AG04449 (cell line): Measurements from ENCODE around the gene SYCE1L.
A peak's percentile ranks its signal among the peaks of the same experiment; 100 is the strongest.

Experiments used
- CTCF ChIA-PET: fragments of 350-600 bp; formaldehyde crosslinking; extraction: SDS; loops from one replicate; lab custom pipeline; 2021; ENCODE audit warnings: antibody characterized with exemption; lab: Yijun Ruan, JAX
- POLR2A ChIA-PET: fragments of 400-600, 350-600 bp; formaldehyde crosslinking; extraction: SDS; loops from one replicate; lab custom pipeline; 2020; ENCODE audit warnings: antibody characterized with exemption, inconsistent platforms; lab: Yijun Ruan, JAX
- DNase-seq: peaks from one replicate; pipeline ENCODE4 v3.0.0-alpha.2; 2010; ENCODE audit warnings: low read depth, low spot score
- H3K4me3 ChIP-seq: 2 replicates; pipeline ENCODE4 v1.5.1; 2011; ENCODE audit warnings: low read depth, mild to moderate bottlenecking, control low read depth, low read length
- CTCF ChIP-seq: IDR thresholded peaks from one replicate; pipeline ENCODE4 v1.5.1; 2011; ENCODE audit warnings: mild to moderate bottlenecking, moderate library complexity, low read length, control low read depth, inconsistent platforms; ENCODE audit not compliant: insufficient read depth; ENCODE audit errors: missing control alignments

The SYCE1L gene

GRCh38 chr16:77212741-77213541, 13.7 kb downstream of the SYCE1L start:
- no peak for TF ChIP-seq CTCF
- ChIA-PET POLR2A (interaction anchor here (0.6 kb wide), 1 partner anchor 85 kb away, joined by 3 read pairs; no protein-coding TSS in a partner anchor), CTCF (interaction anchor here (0.8 to 1.0 kb wide), 2 partner anchors 23 to 371 kb away, joined by 3 read pairs; no protein-coding TSS in a partner anchor)
- no peak for DNase-seq
- H3K4me3 ChIP-seq = peak overlapping the region; percentile 52

DNA sequence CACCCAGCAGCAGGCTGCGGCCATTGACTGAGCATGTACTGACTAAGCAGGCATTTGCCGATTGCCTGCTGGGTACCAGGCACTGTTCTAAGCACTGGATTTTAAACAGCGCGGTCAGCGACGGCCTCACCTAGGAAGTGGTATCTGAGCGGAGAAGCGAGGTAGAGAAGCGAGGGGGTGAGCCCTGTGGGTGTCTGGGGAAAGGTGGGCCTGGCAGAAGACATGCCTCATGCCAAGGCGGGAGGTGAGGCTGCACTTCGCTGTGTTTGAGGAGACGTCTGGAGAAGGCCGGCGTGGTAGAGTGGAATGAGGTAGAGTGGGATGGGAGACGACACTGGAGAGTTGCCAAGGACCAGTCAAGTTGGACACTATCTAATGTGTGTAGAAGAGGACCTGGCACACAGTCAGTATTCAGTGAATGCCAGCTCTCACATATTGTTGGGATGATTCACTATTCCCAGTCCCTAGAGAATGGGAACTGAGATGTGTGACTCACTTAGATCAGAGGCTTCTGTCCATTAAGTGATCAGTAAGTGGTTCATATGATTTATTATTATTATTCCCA, 14.4 kb downstream of the SYCE1L start:
- POLR2A ChIA-PET = interaction anchor here (0.6 kb wide), 1 partner anchor 85 kb away, joined by 3 read pairs; no protein-coding TSS in a partner anchor
- CTCF ChIA-PET = interaction anchor here (1.0 kb wide), 1 partner anchor 370 kb away, joined by 3 read pairs; no protein-coding TSS in a partner anchor
- no peak for TF ChIP-seq CTCF
- DNase-seq = peak; percentile 40
- no peak overlapping the region for H3K4me3 ChIP-seq

GRCh38 chr16:77214411-77215138, 15.4 kb downstream of the SYCE1L start:
- CTCF ChIA-PET = interaction anchor here (1.0 kb wide), 1 partner anchor 369 kb away, joined by 3 read pairs; no protein-coding TSS in a partner anchor
- TF ChIP-seq CTCF = no peak
- POLR2A ChIA-PET = no interaction called here
- no peak overlapping the region for H3K4me3 ChIP-seq
- no peak for DNase-seq

- no peak overlapping the region for H3K4me3 ChIP-seq
- TF ChIP-seq CTCF = no peak
- ChIA-PET POLR2A (no interaction called here), CTCF (interaction anchor here (1.1 kb wide), 1 partner anchor 157 kb away, joined by 3 read pairs; no protein-coding TSS in a partner anchor)
- no peak for DNase-seq
These were observed 20.2 kb downstream of the SYCE1L start for GRCh38 chr16:77219437-77219836.

- ChIA-PET POLR2A (no interaction called here), CTCF (interaction anchor here (1.3 kb wide), 1 partner anchor 364 kb away, joined by 4 read pairs; no protein-coding TSS in a partner anchor)
- TF ChIP-seq CTCF = no peak
- no peak for DNase-seq
- H3K4me3 ChIP-seq = no peak overlapping the region
These were observed 21.2 kb downstream of the SYCE1L start for GRCh38 chr16:77220427-77220826.

DNA sequence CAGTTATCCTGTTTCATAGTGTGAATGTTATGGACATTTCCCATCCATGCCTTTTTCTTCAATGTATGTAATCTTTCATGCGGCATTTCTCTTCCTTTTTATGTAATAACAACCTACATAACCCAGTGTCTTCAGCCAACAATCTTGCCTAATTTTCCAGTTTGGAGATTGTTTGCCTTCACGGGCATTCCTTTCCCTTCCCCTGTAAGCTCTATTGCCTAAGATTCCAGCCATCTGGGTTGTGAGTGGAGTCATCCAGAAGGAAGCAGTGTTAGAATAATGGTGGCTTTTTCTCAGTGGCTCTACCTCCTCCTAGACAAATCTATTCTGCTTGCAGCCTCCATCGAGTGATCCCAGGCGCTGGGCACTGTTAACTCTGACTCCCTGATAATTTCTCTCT, 22.3 kb downstream of the SYCE1L start:
- POLR2A ChIA-PET = no interaction called here
- DNase-seq = no peak
- CTCF ChIA-PET = interaction anchor here (1.3 to 1.5 kb wide), 2 partner anchors 9 to 362 kb away, joined by 3 to 4 read pairs; no protein-coding TSS in a partner anchor
- TF ChIP-seq CTCF = no peak
- H3K4me3 ChIP-seq = no peak overlapping the region
